Skeletal muscle tissue (tissue), 4 donors: ENCODE data around the gene PRRC2A. TPM values are rescaled to one million over a fixed set of nuclear protein-coding genes. Genes with fewer than 3 reads are reported as not detected.

ENCODE experiments used
- H3K27ac ChIP-seq: one replicate; pipeline ENCODE4 v1.7.0; 2013; ENCODE audit warnings: mild to moderate bottlenecking, low read depth, low read length, inconsistent platforms
- H3K27me3 ChIP-seq, 3 donors: one replicate each; pipeline ENCODE4 v1.7.0; 2013; ENCODE audit warnings: low read length in 3 of 3; ENCODE audit not compliant: control insufficient read depth in 3 of 3, insufficient read depth in 3 of 3
- H3K36me3 ChIP-seq, 3 donors: one replicate each; pipeline ENCODE4 v1.7.0; 2013; ENCODE audit warnings: low read length in 3 of 3; ENCODE audit not compliant: control insufficient read depth in 3 of 3, insufficient read depth in 3 of 3
- H3K4me1 ChIP-seq, 3 donors: one replicate each; pipeline ENCODE4 v1.7.0; 2013; ENCODE audit warnings: low read length in 3 of 3, mild to moderate bottlenecking in 3 of 3; ENCODE audit not compliant: control insufficient read depth in 3 of 3, insufficient read depth in 3 of 3
- H3K4me3 ChIP-seq, 3 donors: one replicate each; pipeline ENCODE4 v1.7.0; 2013; ENCODE audit warnings: low read length in 3 of 3
- H3K9ac ChIP-seq, 3 donors: one replicate each; pipeline ENCODE4 v1.7.0; 2013; ENCODE audit warnings: low read length in 3 of 3, mild to moderate bottlenecking in 3 of 3, moderate library complexity in 2 of 3, low read depth in 1 of 3
- H3K9me3 ChIP-seq, 3 donors: one replicate each; pipeline ENCODE4 v1.7.0; 2013; ENCODE audit warnings: low read length in 3 of 3; ENCODE audit not compliant: control insufficient read depth in 3 of 3
- total RNA-seq: library from RNA; depleted of rRNA; stranded (reverse); fragments of >200 nt; gene quantifications from one replicate; pipeline ENCODE4 v1.2.3, GENCODE V29; 2014
- donor health status: Osteomylitis.

The PRRC2A gene
- 30.8 TPM for total RNA-seq

DNA sequence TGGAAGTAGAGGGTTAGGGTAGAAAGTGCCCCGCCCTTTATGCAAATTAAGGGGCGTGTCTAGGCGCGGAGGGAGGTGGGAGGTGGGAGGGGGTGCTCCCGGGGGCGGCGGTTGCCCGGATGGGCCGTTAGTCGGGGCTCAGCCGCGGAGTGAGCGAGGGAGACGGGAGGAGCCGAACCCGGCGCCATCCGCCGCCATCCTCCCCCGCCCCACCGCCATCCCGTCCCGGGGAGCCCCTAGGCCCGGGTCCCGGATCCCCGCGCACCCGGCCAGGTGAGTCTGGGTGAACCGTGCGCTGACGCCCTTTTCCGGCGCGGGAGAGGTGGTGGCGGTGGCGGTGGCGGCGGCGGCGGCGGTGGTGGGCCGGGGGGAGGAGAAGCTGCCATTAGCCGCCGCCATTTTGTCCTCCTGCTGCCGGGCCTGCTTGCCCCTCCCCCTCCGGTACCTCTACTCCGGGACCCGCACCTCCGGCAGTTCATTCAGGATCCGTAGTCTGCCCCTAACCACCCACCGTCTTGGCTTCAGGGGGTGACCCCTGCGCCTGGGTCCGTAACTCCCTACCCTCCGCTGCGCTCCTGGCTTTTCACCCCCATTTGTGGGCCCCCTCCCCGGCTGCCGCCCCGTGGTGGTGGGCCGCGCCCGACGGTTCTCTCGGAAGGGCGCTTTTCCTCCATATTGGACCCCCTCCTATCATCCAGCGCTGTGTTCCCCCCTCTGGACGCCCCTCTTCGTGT, at the start of gene PRRC2A:
Gene PRRC2A, plus strand, starts transcription at position 130 of the 734 bp plus-strand sequence. CDS start 2,075 bp downstream, outside the sequence.
- Histone ChIP-seq H3K4me3 (peak within 1 kb of the TSS; percentile 82 to 94 (median 86)), H3K36me3 (peaks cover 24 to 33% (median 24%) of the 10 kb centered on the region in 3 donors), H3K27me3 (no peaks in the 10 kb centered on the region), H3K9me3 (no peaks in the 10 kb centered on the region), H3K4me1 (peaks cover 13 to 16% (median 14%) of the 10 kb centered on the region in 3 donors), H3K27ac (peak within 1 kb of the TSS; percentile 94), H3K9ac (peak within 1 kb of the TSS; percentile 95 to 97 (median 96))

- no peaks in the 10 kb centered on the region for H3K9me3 ChIP-seq
- H3K27me3 ChIP-seq = peaks cover 0 to 13% (median 5%) of the 10 kb centered on the region in 3 donors
- H3K36me3 ChIP-seq = no peaks in the 10 kb centered on the region
- no peak within 1 kb of the TSS for H3K27ac ChIP-seq
- H3K4me3 ChIP-seq = no peak within 1 kb of the TSS
- H3K9ac ChIP-seq = no peak within 1 kb of the TSS
- H3K4me1 ChIP-seq = peaks cover 0 to 6% (median 5%) of the 10 kb centered on the region in 3 donors
Measured at GRCh38 chr6:31572041-31572911, 48.2 kb upstream of the PRRC2A start, which contains the start of gene LTA. TSS of gene LTA (plus strand) at chr6:31572289. CDS start at chr6:31572743, 454 bp downstream.

DNA sequence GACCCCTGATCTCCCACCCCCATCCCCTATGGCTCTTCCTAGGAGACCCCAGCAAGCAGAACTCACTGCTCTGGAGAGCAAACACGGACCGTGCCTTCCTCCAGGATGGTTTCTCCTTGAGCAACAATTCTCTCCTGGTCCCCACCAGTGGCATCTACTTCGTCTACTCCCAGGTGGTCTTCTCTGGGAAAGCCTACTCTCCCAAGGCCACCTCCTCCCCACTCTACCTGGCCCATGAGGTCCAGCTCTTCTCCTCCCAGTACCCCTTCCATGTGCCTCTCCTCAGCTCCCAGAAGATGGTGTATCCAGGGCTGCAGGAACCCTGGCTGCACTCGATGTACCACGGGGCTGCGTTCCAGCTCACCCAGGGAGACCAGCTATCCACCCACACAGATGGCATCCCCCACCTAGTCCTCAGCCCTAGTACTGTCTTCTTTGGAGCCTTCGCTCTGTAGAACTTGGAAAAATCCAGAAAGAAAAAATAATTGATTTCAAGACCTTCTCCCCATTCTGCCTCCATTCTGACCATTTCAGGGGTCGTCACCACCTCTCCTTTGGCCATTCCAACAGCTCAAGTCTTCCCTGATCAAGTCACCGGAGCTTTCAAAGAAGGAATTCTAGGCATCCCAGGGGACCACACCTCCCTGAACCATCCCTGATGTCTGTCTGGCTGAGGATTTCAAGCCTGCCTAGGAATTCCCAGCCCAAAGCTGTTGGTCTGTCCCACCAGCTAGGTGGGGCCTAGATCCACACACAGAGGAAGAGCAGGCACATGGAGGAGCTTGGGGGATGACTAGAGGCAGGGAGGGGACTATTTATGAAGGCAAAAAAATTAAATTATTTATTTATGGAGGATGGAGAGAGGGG, 47.0 kb upstream of the PRRC2A start:
- Histone ChIP-seq H3K9ac (no peak overlapping the region), H3K4me3 (no peak overlapping the region), H3K4me1 (peaks cover 0 to 6% (median 5%) of the 10 kb centered on the region in 3 donors), H3K27me3 (peaks cover 0 to 4% (median 3%) of the 10 kb centered on the region in 3 donors), H3K36me3 (no peaks in the 10 kb centered on the region), H3K9me3 (no peaks in the 10 kb centered on the region), H3K27ac (no peak overlapping the region)

- Histone ChIP-seq H3K27ac (no peak overlapping the region), H3K4me3 (no peak overlapping the region), H3K36me3 (no peaks in the 10 kb centered on the region), H3K27me3 (peaks cover 0 to 3% (median 0%) of the 10 kb centered on the region in 3 donors), H3K9ac (no peak overlapping the region), H3K9me3 (no peaks in the 10 kb centered on the region), H3K4me1 (peaks cover 0 to 6% (median 5%) of the 10 kb centered on the region in 3 donors)
Measured at GRCh38 chr6:31574106-31575061, 46.1 kb upstream of the PRRC2A start.

DNA sequence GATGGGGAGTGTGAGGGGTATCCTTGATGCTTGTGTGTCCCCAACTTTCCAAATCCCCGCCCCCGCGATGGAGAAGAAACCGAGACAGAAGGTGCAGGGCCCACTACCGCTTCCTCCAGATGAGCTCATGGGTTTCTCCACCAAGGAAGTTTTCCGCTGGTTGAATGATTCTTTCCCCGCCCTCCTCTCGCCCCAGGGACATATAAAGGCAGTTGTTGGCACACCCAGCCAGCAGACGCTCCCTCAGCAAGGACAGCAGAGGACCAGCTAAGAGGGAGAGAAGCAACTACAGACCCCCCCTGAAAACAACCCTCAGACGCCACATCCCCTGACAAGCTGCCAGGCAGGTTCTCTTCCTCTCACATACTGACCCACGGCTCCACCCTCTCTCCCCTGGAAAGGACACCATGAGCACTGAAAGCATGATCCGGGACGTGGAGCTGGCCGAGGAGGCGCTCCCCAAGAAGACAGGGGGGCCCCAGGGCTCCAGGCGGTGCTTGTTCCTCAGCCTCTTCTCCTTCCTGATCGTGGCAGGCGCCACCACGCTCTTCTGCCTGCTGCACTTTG, 45.1 kb upstream of the PRRC2A start, which contains the start of gene TNF:
Gene TNF, plus strand, starts transcription at position 231 of the 567 bp plus-strand sequence. Its CDS starts 177 bp downstream, at position 408.
- Histone ChIP-seq H3K36me3 (no peaks in the 10 kb centered on the region), H3K27me3 (no peaks in the 10 kb centered on the region), H3K9me3 (no peaks in the 10 kb centered on the region), H3K4me3 (peak within 1 kb of the TSS; percentile 2 to 64 (median 33)), H3K4me1 (peaks cover 1 to 6% (median 6%) of the 10 kb centered on the region in 3 donors), H3K9ac (peak within 1 kb of the TSS; percentile 42 to 62 (median 57)), H3K27ac (no peak within 1 kb of the TSS)

GRCh38 chr6:31575952-31576685, 44.4 kb upstream of the PRRC2A start:
- Histone ChIP-seq H3K4me3 (peak overlapping the region in 2 of 3 donors; percentile 33 to 64), H3K36me3 (no peaks in the 10 kb centered on the region), H3K27me3 (no peaks in the 10 kb centered on the region), H3K4me1 (peaks cover 7 to 12% (median 10%) of the 10 kb centered on the region in 3 donors), H3K9me3 (no peaks in the 10 kb centered on the region), H3K9ac (peak overlapping the region in 1 of 3 donors; percentile 62), H3K27ac (no peak overlapping the region)

GRCh38 chr6:31576897-31577578, 43.5 kb upstream of the PRRC2A start:
- no peaks in the 10 kb centered on the region for H3K36me3 ChIP-seq
- H3K4me1 ChIP-seq = peaks cover 17 to 21% (median 20%) of the 10 kb centered on the region in 3 donors
- no peak overlapping the region for H3K4me3 ChIP-seq
- no peak overlapping the region for H3K9ac ChIP-seq
- no peaks in the 10 kb centered on the region for H3K27me3 ChIP-seq
- H3K9me3 ChIP-seq = no peaks in the 10 kb centered on the region
- no peak overlapping the region for H3K27ac ChIP-seq

GRCh38 chr6:31577579-31577966, 42.9 kb upstream of the PRRC2A start:
- Histone ChIP-seq H3K9me3 (no peaks in the 10 kb centered on the region), H3K27ac (no peak overlapping the region), H3K27me3 (no peaks in the 10 kb centered on the region), H3K9ac (no peak overlapping the region), H3K4me3 (no peak overlapping the region), H3K36me3 (no peaks in the 10 kb centered on the region), H3K4me1 (peaks cover 18 to 22% (median 20%) of the 10 kb centered on the region in 3 donors)
